OCI-LY7 (cell line): Measurements from ENCODE around the gene COL4A3. TPM values are rescaled to one million over a fixed set of nuclear protein-coding genes. Genes with fewer than 3 reads are reported as not detected.

Source experiments
- BruUV-seq: library from RNA; stranded (reverse); fragments of 400-500 nt; replicated peaks from 2 replicates; lab custom pipeline; 2021; lab: Mats Ljungman, UMichigan
- CTCF ChIA-PET: fragments of 300-600 bp; sonication (Branson Sonifier 250); formaldehyde crosslinking; loops from one replicate; lab custom pipeline; 2022; ENCODE audit warnings: antibody characterized with exemption; ENCODE audit not compliant: unreplicated experiment; lab: Charles Lee
- POLR2A ChIA-PET: fragments of 300-600 bp; sonication (Branson Sonifier 250); formaldehyde crosslinking; loops from one replicate; lab custom pipeline; 2022; ENCODE audit warnings: antibody characterized with exemption; lab: Charles Lee
- DNase-seq: peaks from one replicate; pipeline ENCODE4 v3.0.0-alpha.2; 2015; ENCODE audit warnings: low spot score
- H2AFZ ChIP-seq: fragments of 200-600 bp; sonication (generic), shearing (Covaris generic); 2 replicates; pipeline ENCODE4 v1.6.1; 2014; ENCODE audit warnings: mild to moderate bottlenecking, antibody characterized with exemption, low read length, moderate library complexity
- H3K27ac ChIP-seq: fragments of 200-600 bp; sonication (generic); 2 replicates; pipeline ENCODE4 v1.5.1; 2014; ENCODE audit warnings: mixed run types, low read depth, mild to moderate bottlenecking, moderate library complexity, low read length, inconsistent platforms; ENCODE audit not compliant: poor library complexity, severe bottlenecking
- H3K36me3 ChIP-seq: fragments of 200-600 bp; sonication (generic); 2 replicates; pipeline ENCODE4 v1.6.1; 2014; ENCODE audit warnings: mild to moderate bottlenecking, antibody characterized with exemption, low read length, moderate library complexity, mixed read lengths; ENCODE audit not compliant: insufficient read depth
- H3K4me1 ChIP-seq: fragments of 200-600 bp; sonication (generic); 2 replicates; pipeline ENCODE4 v1.5.1; 2014; ENCODE audit warnings: mild to moderate bottlenecking, low read length; ENCODE audit not compliant: insufficient read depth, poor library complexity, severe bottlenecking
- H3K4me2 ChIP-seq: fragments of 200-600 bp; sonication (generic); 2 replicates; pipeline ENCODE4 v1.6.1; 2014; ENCODE audit warnings: mild to moderate bottlenecking, low read length
- H3K4me3 ChIP-seq: fragments of 200-600 bp; sonication (generic); 2 replicates; pipeline ENCODE4 v1.5.1; 2014; ENCODE audit warnings: mild to moderate bottlenecking, low read depth, low read length; ENCODE audit not compliant: poor library complexity, severe bottlenecking
- H3K79me2 ChIP-seq: fragments of 200-600 bp; sonication (generic); 2 replicates; pipeline ENCODE4 v1.6.1; 2016; ENCODE audit warnings: low read depth, mild to moderate bottlenecking, low read length, moderate library complexity, mixed read lengths; ENCODE audit not compliant: insufficient read depth
- H3K9me2 ChIP-seq: fragments of 200-600 bp; sonication (generic); 2 replicates; pipeline ENCODE4 v1.6.1; 2016; ENCODE audit warnings: mild to moderate bottlenecking, low read length, mixed read lengths; ENCODE audit not compliant: insufficient read depth
- H3K9me3 ChIP-seq: fragments of 200-600 bp; sonication (generic); 2 replicates; pipeline ENCODE4 v1.6.1; 2014; ENCODE audit warnings: mild to moderate bottlenecking, mixed run types, low read length, mixed read lengths
- H4K20me1 ChIP-seq: fragments of 200-600 bp; sonication (generic); 2 replicates; pipeline ENCODE4 v1.6.1; 2014; ENCODE audit warnings: mild to moderate bottlenecking, antibody characterized with exemption, low read length, moderate library complexity, mixed read lengths; ENCODE audit not compliant: insufficient read depth
- EZH2phosphoT487 ChIP-seq: fragments of 200-600 bp; sonication (generic); IDR thresholded peaks from 2 replicates; pipeline ENCODE4 v1.6.1; 2018; ENCODE audit warnings: low read depth, borderline replicate concordance, mild to moderate bottlenecking, mixed run types, antibody characterized with exemption, low read length, moderate library complexity, mixed read lengths
- intact Hi-C: fragments of 100-400 bp; cut with micrococcal nuclease; formaldehyde crosslinking; loops from one replicate; pipeline ENCODE4 v1.10.0; 2022; ENCODE audit not compliant: unreplicated experiment
- total RNA-seq, 2 experiments: library from RNA; depleted of rRNA in 1 of 2; stranded (reverse); fragments of >200 nt in 1 of 2; shearing (Covaris generic) in 1 of 2; gene quantifications; 2 replicates each; pipeline ENCODE4 v1.2.3, GENCODE V29; 2014 to 2022
- TF ChIP-seq, protein P1 (sequence below): fragments of 200-600 bp; sonication (generic); conservative IDR thresholded peaks from 2 replicates; pipeline ENCODE4 v1.5.1; 2014; ENCODE audit warnings: mild to moderate bottlenecking, antibody characterized with exemption, low read length, moderate library complexity, mixed read lengths

The COL4A3 gene
- total RNA-seq, 2 experiments from 2014 or later = 0.06 to 10.9 TPM

DNA sequence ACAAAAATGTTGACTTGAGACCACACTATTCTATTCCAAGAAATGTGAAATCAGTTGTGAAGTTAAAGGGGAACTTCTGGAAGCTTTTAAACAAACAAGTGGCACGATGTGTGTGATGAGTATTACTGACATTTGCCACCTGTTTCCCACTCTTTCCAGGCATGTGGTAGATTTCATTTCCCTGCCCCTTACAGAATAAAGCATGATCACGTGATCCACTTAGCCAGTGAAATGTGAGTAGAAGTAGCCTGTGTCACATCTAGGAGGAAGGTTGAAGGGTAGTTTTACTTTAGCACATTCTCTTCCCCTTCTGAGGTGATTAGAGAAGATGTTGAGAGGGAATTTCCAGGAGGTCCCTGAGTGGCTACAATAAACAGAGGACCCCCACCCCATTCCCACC is 4.3 kb upstream of the COL4A3 start:
- no TSS peak for BruUV-seq
- H3K4me1 ChIP-seq = peaks cover 11% of the 10 kb centered on the region
- no peak overlapping the region for H2AFZ ChIP-seq
- H3K27ac ChIP-seq = no peak overlapping the region
- no peak for DNase-seq
- no peaks in the 10 kb centered on the region for H3K9me2 ChIP-seq
- POLR2A ChIA-PET = no interaction called here
- H3K36me3 ChIP-seq = no peaks in the 10 kb centered on the region
- H3K9me3 ChIP-seq = no peaks in the 10 kb centered on the region
- intact Hi-C loops = loop anchor here (10.0 kb wide), 1 partner anchor 165 kb away; the partner anchor contains the start of gene MFF
- H3K4me3 ChIP-seq = no peak overlapping the region
- H3K79me2 ChIP-seq = no peaks in the 10 kb centered on the region
- H3K4me2 ChIP-seq = no peak overlapping the region
- TF ChIP-seq EZH2phosphoT487 = no peak
- TF ChIP-seq, protein P1, sequence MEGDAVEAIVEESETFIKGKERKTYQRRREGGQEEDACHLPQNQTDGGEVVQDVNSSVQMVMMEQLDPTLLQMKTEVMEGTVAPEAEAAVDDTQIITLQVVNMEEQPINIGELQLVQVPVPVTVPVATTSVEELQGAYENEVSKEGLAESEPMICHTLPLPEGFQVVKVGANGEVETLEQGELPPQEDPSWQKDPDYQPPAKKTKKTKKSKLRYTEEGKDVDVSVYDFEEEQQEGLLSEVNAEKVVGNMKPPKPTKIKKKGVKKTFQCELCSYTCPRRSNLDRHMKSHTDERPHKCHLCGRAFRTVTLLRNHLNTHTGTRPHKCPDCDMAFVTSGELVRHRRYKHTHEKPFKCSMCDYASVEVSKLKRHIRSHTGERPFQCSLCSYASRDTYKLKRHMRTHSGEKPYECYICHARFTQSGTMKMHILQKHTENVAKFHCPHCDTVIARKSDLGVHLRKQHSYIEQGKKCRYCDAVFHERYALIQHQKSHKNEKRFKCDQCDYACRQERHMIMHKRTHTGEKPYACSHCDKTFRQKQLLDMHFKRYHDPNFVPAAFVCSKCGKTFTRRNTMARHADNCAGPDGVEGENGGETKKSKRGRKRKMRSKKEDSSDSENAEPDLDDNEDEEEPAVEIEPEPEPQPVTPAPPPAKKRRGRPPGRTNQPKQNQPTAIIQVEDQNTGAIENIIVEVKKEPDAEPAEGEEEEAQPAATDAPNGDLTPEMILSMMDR = no peak
- no peaks in the 10 kb centered on the region for H4K20me1 ChIP-seq
- CTCF ChIA-PET = no interaction called here

DNA sequence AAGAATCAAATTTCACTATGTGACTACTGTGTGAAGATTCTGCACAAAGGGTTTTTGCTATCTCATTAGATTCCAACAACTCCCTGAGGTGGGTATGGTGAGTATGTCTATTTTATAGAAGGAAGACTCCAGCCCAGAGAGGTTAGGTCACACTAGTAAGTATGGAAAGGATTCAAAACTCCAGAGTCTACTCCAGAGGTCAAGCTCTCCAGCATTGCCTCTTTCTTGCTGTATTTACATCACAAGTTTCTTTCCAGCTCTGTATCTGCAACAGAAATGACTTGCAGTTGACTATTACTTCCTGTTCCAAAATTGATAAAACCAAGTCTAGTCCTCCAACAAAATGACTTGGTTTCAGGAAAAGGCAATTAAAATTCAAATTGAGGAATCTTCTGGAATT is 2.5 kb upstream of the COL4A3 start:
- H3K9me2 ChIP-seq = no peaks in the 10 kb centered on the region
- H4K20me1 ChIP-seq = no peaks in the 10 kb centered on the region
- DNase-seq = no peak
- H3K79me2 ChIP-seq = no peaks in the 10 kb centered on the region
- peaks cover 11% of the 10 kb centered on the region for H3K4me1 ChIP-seq
- no peak overlapping the region for H3K4me3 ChIP-seq
- CTCF ChIA-PET = no interaction called here
- POLR2A ChIA-PET = no interaction called here
- TF ChIP-seq, protein P1 = no peak
- TF ChIP-seq EZH2phosphoT487 = no peak
- intact Hi-C loops = loop anchor here (10.0 kb wide), 1 partner anchor 163 kb away; the partner anchor contains the start of gene MFF
- H3K4me2 ChIP-seq = no peak overlapping the region
- no peak overlapping the region for H3K27ac ChIP-seq
- H3K36me3 ChIP-seq = no peaks in the 10 kb centered on the region
- no peaks in the 10 kb centered on the region for H3K9me3 ChIP-seq
- BruUV-seq = TSS peak; percentile 46
- H2AFZ ChIP-seq = no peak overlapping the region

GRCh38 chr2:227163485-227163997 is 883 bp upstream of the COL4A3 start:
- Histone ChIP-seq H3K4me1 (peaks cover 11% of the 10 kb centered on the region), H3K4me3 (peak overlapping the region; percentile 64), H3K79me2 (no peaks in the 10 kb centered on the region), H3K4me2 (peak overlapping the region; percentile 78), H4K20me1 (no peaks in the 10 kb centered on the region), H2AFZ (no peak overlapping the region), H3K27ac (no peak overlapping the region), H3K9me2 (no peaks in the 10 kb centered on the region), H3K9me3 (no peaks in the 10 kb centered on the region), H3K36me3 (no peaks in the 10 kb centered on the region)
- intact Hi-C loops = loop anchor here (10.0 kb wide), 1 partner anchor 161 kb away; the partner anchor contains the start of gene MFF
- no TSS peak for BruUV-seq
- TF ChIP-seq, protein P1 = no peak
- TF ChIP-seq EZH2phosphoT487 = no peak
- peak; percentile 24 for DNase-seq
- ChIA-PET CTCF (no interaction called here), POLR2A (interaction anchor here (0.9 kb wide), 1 partner anchor 9 kb away, joined by 3 read pairs; no protein-coding TSS in a partner anchor)
